HG02885 (cell line): ENCODE results near the gene SASH3.

Experiments
- ATAC-seq: cut with Tn5 transposase; IDR thresholded peaks from one replicate; pipeline ENCODE4 v1.9.1; 2021; ENCODE audit warnings: mild to moderate bottlenecking; ENCODE audit not compliant: unreplicated experiment, poor library complexity

SASH3 gene

GRCh38 chrX:129781680-129782495 lies 2.1 kb downstream of the SASH3 start:
- no peak for ATAC-seq

- ATAC-seq = no peak
These were observed 3.0 kb downstream of the SASH3 start for GRCh38 chrX:129782706-129783105.

- no peak for ATAC-seq
These were observed 3.6 kb downstream of the SASH3 start for GRCh38 chrX:129783291-129783713.

GRCh38 chrX:129784371-129784770 lies 4.6 kb downstream of the SASH3 start:
- ATAC-seq = no peak

GRCh38 chrX:129785160-129785947 lies 5.6 kb downstream of the SASH3 start:
- no peak for ATAC-seq

GRCh38 chrX:129786210-129786651 lies 6.5 kb downstream of the SASH3 start:
- ATAC-seq = peak; percentile 88

- ATAC-seq = no peak
These were observed 7.7 kb downstream of the SASH3 start for GRCh38 chrX:129787336-129788055.

GRCh38 chrX:129788527-129788926 lies 8.8 kb downstream of the SASH3 start:
- no peak for ATAC-seq

GRCh38 chrX:129790146-129790545 lies 10.4 kb downstream of the SASH3 start:
- ATAC-seq = no peak

- no peak for ATAC-seq
These were observed 11.1 kb downstream of the SASH3 start for GRCh38 chrX:129790808-129791207.

- no peak for ATAC-seq
These were observed 11.6 kb downstream of the SASH3 start for GRCh38 chrX:129791336-129791735.

- ATAC-seq = no peak
These were observed 12.3 kb downstream of the SASH3 start for GRCh38 chrX:129791961-129792570.

- no peak for ATAC-seq
These were observed 13.0 kb downstream of the SASH3 start for GRCh38 chrX:129792586-129793291.

- ATAC-seq = no peak
These were observed 13.9 kb downstream of the SASH3 start for GRCh38 chrX:129793604-129794191.

- ATAC-seq = no peak
These were observed 15.8 kb downstream of the SASH3 start for GRCh38 chrX:129795584-129795983.

- ATAC-seq = no peak
These were observed 17.6 kb downstream of the SASH3 start for GRCh38 chrX:129797251-129797906.

GRCh38 chrX:129798456-129798855 lies 18.7 kb downstream of the SASH3 start:
- no peak for ATAC-seq

GRCh38 chrX:129798888-129799287 lies 19.1 kb downstream of the SASH3 start:
- ATAC-seq = no peak

GRCh38 chrX:129800186-129800585 lies 20.4 kb downstream of the SASH3 start:
- no peak for ATAC-seq
